GM10847 (cell line): Measurements from ENCODE around the gene EBF4.

Source experiments
- POLR2A ChIP-seq: IDR thresholded peaks from 2 replicates; pipeline ENCODE4 v1.6.1; 2011; ENCODE audit not compliant: insufficient read length; ENCODE audit errors: extremely low read depth

Gene EBF4

DNA sequence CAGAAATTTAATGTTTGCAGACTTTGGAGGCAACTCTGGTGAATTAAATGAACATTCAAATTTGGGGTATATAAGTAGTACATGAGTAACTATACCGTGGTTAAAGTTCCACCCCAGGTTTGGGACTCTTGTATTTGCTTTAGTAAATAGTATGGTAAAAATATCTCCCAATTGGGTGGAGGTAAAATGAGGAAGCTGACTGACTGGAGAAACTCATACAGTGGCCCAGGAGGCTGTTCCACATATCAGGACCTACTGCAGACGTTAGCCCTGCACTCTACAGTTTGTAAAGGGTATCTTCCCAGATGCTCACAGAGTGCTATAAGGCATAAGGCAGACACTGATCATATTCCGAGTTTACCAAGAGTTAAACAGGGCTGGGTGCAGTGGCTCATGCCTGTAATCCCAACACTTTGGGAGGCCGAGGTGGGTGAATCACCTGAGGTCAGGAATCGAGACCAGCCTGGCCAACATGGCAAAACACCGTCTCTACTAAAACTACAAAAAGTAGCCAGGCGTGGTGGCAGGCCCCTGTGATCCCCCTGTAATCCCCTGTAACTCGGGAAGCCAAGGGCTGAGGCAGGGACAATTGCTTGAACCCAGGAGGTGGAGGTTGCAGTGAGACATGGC lies 54.2 kb downstream of the EBF4 start:
- TF ChIP-seq POLR2A, result no peak

GRCh38 chr20:2747676-2748235 lies 55.2 kb downstream of the EBF4 start:
- TF ChIP-seq POLR2A, result no peak

GRCh38 chr20:2748551-2749342 lies 56.2 kb downstream of the EBF4 start:
- TF ChIP-seq POLR2A, result no peak

DNA sequence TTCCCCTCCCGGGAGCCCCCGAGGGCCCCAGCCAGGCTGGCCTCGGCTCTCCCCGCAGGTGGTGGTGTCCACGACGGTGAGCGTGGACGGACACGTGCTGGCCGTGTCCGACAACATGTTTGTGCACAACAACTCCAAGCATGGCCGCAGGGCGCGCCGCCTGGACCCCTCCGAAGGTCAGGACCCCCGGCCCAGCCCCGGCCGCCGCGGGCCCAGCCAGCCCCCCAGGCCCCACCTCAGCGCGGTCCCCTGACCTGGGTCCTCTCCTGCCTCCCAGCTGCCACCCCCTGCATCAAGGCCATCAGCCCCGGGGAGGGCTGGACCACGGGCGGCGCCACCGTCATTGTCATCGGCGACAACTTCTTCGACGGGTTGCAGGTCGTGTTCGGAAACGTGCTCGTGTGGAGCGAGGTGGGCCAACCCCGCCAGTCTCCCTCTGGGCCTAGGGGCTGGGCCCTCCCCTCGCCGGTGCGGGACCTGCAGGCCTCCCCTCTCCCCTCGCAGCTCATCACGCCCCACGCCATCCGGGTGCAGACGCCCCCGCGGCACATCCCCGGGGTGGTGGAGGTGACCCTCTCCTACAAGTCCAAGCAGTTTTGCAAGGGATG lies 56.9 kb downstream of the EBF4 start:
- TF ChIP-seq POLR2A, result no peak

- no peak for TF ChIP-seq POLR2A
Measured at GRCh38 chr20:2749951-2750490, 57.4 kb downstream of the EBF4 start.

GRCh38 chr20:2750491-2751251 lies 58.1 kb downstream of the EBF4 start:
- no peak for TF ChIP-seq POLR2A

- no peak for TF ChIP-seq POLR2A
Measured at GRCh38 chr20:2751347-2751877, 58.8 kb downstream of the EBF4 start.

DNA sequence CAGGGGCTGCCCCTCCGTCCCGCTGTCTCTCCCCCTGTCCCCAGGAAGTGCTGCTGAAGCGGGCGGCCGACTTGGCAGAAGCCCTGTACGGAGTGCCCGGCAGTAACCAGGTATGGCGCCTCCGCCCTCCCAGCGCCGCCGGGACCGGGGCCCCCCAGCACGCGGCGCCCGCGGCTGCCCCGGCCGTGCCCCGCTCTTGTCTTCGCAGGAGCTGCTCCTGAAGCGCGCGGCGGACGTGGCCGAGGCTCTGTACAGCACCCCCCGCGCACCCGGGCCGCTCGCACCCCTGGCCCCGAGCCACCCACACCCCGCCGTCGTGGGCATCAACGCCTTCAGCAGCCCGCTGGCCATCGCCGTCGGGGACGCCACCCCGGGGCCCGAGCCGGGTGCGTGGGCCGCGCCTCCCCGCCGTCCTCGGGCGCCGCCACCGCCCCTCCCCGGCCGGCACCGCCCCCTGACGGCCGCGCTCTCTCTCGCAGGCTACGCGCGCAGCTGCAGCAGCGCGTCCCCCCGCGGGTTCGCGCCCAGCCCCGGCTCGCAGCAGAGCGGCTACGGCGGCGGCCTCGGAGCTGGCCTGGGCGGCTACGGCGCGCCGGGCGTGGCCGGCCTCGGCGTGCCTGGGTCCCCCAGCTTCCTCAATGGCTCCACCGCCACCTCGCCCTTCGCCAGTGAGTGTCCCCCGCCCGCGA lies 59.4 kb downstream of the EBF4 start:
- TF ChIP-seq POLR2A, result no peak

GRCh38 chr20:2752567-2753460 lies 60.2 kb downstream of the EBF4 start:
- no peak for TF ChIP-seq POLR2A

DNA sequence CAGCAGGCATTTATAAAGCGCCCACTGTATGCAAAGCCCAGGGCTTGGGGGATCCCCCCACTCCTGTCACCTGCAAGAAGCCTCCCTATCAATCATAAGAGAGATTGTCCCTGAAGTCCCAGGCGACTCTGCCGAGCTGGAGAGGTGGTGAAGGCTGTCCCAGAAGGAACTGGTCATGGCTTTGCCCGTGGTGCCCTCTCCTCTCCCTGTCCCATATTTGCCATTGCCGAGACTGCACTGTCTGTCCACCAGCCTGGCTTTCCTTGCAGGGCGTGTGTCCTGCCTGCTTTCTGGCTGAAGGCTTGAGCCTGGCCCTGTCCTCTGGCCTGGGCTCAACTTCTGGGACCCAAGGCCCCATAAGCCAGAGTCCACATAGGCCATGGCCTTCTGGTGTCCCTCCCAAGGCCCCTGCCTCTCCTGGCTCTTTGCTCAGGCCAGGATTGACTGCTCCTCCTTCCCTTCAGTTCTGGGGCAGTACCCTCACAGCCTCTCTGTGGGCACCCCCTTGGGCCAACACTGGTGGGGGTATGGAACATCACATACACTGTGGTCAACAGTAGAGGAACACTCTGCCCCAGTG lies 61.0 kb downstream of the EBF4 start:
- no peak for TF ChIP-seq POLR2A

DNA sequence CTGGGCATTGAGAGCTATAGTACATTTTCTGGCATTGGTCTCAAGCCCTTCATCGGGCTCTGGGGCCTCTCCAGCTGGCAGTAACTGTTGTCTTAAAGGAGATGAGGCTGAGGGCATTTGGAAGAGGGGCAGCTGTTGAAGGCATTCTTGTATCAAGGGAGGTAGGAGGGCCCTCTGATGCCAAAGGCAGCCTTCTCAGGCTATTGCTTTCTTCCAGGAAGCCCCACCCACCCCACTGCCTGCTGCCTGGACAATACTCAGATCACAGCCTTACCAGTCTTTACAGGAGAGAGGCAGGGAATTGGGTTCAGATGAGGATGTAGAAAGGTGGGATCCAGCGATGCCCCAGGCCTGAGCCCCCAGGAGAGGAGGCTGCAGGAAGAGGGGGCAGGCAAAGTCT lies 61.8 kb downstream of the EBF4 start:
- TF ChIP-seq POLR2A, result no peak

DNA sequence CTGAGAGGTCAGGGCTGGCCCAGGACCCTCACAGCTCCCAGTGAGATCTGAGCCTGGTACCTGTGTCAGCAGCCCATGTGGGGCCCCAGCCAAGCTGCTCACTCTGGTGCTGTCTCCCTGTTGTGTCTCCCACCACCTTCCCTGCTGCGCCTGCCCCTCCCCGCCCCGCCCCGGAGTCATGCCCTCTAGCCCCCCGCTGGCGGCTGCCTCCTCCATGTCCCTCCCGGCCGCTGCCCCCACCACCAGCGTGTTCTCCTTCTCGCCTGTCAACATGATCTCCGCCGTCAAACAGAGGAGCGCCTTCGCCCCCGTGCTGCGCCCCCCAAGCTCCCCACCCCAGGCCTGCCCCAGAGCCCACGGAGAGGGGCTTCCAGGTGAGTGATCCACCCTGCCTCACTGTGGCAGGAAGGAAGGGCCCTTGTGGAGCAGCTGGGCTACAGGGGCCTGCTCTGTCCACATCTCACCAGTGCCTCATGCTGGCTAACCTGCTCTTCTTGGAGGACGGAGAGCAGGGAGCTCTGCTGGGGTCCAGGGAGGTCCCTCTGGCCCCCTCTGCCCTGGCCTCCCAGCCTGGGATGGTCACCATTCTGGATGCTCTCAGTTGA lies 63.0 kb downstream of the EBF4 start:
- TF ChIP-seq POLR2A, result no peak
